ENCODE data around the gene C22orf23. TPM values are rescaled to one million over a fixed set of nuclear protein-coding genes. Genes with fewer than 3 reads are reported as not detected.

Gene C22orf23
- total and polyA plus RNA-seq, 2 of the 4 experiments (the other 2 are of a cell fraction) = 0.39 to 0.54 TPM

GRCh38 chr22:37907036-37907954, 46.1 kb downstream of the C22orf23 start:
- peaks cover 23 to 53% of the 10 kb centered on the region in 2 experiments for H3K79me1 ChIP-seq (ENCODE audit: low read depth in 1 of 2, low read length in 2 of 2)
- POLR2A ChIA-PET (ENCODE audit: unreplicated experiment) = interaction anchor here (0.6 kb wide), 1 partner anchor 47 kb away, joined by 14 read pairs; no protein-coding TSS in a partner anchor

More at GRCh38 chr22:37907036-37907954, 46.1 kb downstream of the C22orf23 start:
- ATAC-seq (ENCODE audit: low read depth) (no peak), DNase-seq (peak; percentile 15)
- no peaks in the 10 kb centered on the region for H3K27me3 ChIP-seq (ENCODE audit: control insufficient read depth, insufficient read depth, low read length)
- H3K27ac ChIP-seq (ENCODE audit: insufficient read depth, low read length) = peak overlapping the region; percentile 50
- peak overlapping the region; percentile 51 for H3K9ac ChIP-seq (ENCODE audit: low read depth, low read length)
- H3K23ac ChIP-seq (ENCODE audit: low read depth, low read length) = peak overlapping the region; percentile 39
- H2AK9ac ChIP-seq (replicated peaks; ENCODE audit: low read depth, low read length, poor library complexity) = peak overlapping the region; percentile 97
- peak overlapping the region; percentile 85 for H3K4me2 ChIP-seq (ENCODE audit: low read depth, low read length)
- H2AK5ac ChIP-seq (ENCODE audit: low read depth, low read length) = peak overlapping the region; percentile 86
- H3K18ac ChIP-seq (ENCODE audit: low read depth, low read length) = no peak overlapping the region
- peak overlapping the region; percentile 56; the same call in 1 of the 3 replicates for H2BK15ac ChIP-seq (ENCODE audit: low read depth, low read length)
- H3K9me3 ChIP-seq (ENCODE audit: control insufficient read depth, insufficient read depth, low read length) = no peaks in the 10 kb centered on the region
- peak overlapping the region; percentile 97 for H3K4me3 ChIP-seq (ENCODE audit: insufficient read depth, low read depth, low read length)
- H3K36me3 ChIP-seq (ENCODE audit: control insufficient read depth, insufficient read depth, low read length) = peaks cover 5% of the 10 kb centered on the region; the same call in 1 of the 2 replicates
- peak overlapping the region; percentile 82 for H3K4ac ChIP-seq (ENCODE audit: low read depth, low read length)
- peak overlapping the region; percentile 86; the same call in 1 of the 2 replicates for H3K14ac ChIP-seq (replicated peaks; ENCODE audit: low read depth, low read length)
- in situ Hi-C loops (cut with MboI; ENCODE audit: low sequenced_read_pairs) (no loop called here), dilution Hi-C loops (cut with HindIII; ENCODE audit: low sequenced_read_pairs, unreplicated experiment) (no loop called here), intact Hi-C loops (cut with micrococcal nuclease) (no loop called here)
- H2BK5ac ChIP-seq (ENCODE audit: low read depth, low read length, poor library complexity, severe bottlenecking) = peak overlapping the region; percentile 94
- peaks cover 24% of the 10 kb centered on the region for H3K4me1 ChIP-seq (ENCODE audit: control insufficient read depth, insufficient read depth, low read length)
- 44% methylated on average over 11 of the region's 19 CpGs; no CpG with 5 or more reads in 1 of the 2 experiments for WGBS, 2 experiments (ENCODE audit: extremely low coverage in 2 of 2, insufficient read length in 1 of 2)
- H4K20me1 ChIP-seq (ENCODE audit: insufficient read depth, low read length) = peaks cover 43% of the 10 kb centered on the region
- H2BK120ac ChIP-seq (ENCODE audit: low read depth, low read length) = no peak overlapping the region
- H4K91ac ChIP-seq (ENCODE audit: insufficient read depth, low read depth, low read length) = peak overlapping the region; percentile 69; the same call in 1 of the 2 replicates
- 0 out of 2 replicates have a peak overlapping the region, but pooled peaks have one; percentile 9 for H3K56ac ChIP-seq (ENCODE audit: extremely low read depth, insufficient read depth, low read length)
- TSS peak; percentile 38 for BruUV-seq (replicated peaks)
- TF ChIP-seq, protein P1, sequence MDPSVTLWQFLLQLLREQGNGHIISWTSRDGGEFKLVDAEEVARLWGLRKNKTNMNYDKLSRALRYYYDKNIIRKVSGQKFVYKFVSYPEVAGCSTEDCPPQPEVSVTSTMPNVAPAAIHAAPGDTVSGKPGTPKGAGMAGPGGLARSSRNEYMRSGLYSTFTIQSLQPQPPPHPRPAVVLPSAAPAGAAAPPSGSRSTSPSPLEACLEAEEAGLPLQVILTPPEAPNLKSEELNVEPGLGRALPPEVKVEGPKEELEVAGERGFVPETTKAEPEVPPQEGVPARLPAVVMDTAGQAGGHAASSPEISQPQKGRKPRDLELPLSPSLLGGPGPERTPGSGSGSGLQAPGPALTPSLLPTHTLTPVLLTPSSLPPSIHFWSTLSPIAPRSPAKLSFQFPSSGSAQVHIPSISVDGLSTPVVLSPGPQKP (IDR thresholded peaks at IDR 0.05; ENCODE audit: borderline replicate concordance, low read depth, low read length) = no peak
- TF ChIP-seq CHD1 (IDR thresholded peaks at IDR 0.05; ENCODE audit: low read depth, low read length) = no peak
- TF ChIP-seq CEBPB (IDR thresholded peaks at IDR 0.05; ENCODE audit: low read depth, low read length) = peak; percentile 66
- peak; percentile 3; the same call in 1 of the 2 replicates for TF ChIP-seq POLR2A (IDR thresholded peaks at IDR 0.05; ENCODE audit: low read depth, low read length)
- no peak overlapping the region; the same call in 1 of the 2 replicates for H4K5ac ChIP-seq (ENCODE audit: low read depth, low read length)
- no peak overlapping the region for H2BK20ac ChIP-seq (ENCODE audit: low read depth, low read length)
- CTCF ChIA-PET = interaction anchor here (0.7 kb wide), 1 partner anchor 24 kb away, joined by 6 read pairs; no protein-coding TSS in a partner anchor
- peak overlapping the region; percentile 95 for H2AFZ ChIP-seq (replicated peaks; ENCODE audit: low read length, poor library complexity)
- H4K8ac ChIP-seq (ENCODE audit: low read depth in 2 of 2, low read length in 2 of 2) = peak overlapping the region in 1 of 2 experiments; percentile 54; a peak in 2 of 4 replicates
- H3K9me1 ChIP-seq (ENCODE audit: insufficient read depth, low read length) = peaks cover 30% of the 10 kb centered on the region
